Right lobe of liver (tissue), 4 donors: ENCODE measurements around the gene UVRAG.

Experiments
- POLR2A ChIP-seq: fragments of 450-650 bp; IDR thresholded peaks from one replicate; pipeline ENCODE4 v1.6.1; 2017; ENCODE audit warnings: antibody characterized with exemption, mild to moderate bottlenecking
- TF ChIP-seq, protein P1 (sequence below), 4 donors: fragments of 200-600 bp in 3 of 4; fragments of 450-650 bp in 1 of 4; IDR thresholded peaks; one replicate each; pipeline versions ENCODE4 v1.5.1 to v1.8.0; 2016 to 2022; ENCODE audit warnings: antibody characterized with exemption in 4 of 4, mild to moderate bottlenecking in 2 of 4
- donor health status: DM: no; HTN: no; CAD: no.
- donor health status: DM: no; HTN: no; CAD: no.
- donor health status: DM: no; HTN: yes; CAD: no.

DNA sequence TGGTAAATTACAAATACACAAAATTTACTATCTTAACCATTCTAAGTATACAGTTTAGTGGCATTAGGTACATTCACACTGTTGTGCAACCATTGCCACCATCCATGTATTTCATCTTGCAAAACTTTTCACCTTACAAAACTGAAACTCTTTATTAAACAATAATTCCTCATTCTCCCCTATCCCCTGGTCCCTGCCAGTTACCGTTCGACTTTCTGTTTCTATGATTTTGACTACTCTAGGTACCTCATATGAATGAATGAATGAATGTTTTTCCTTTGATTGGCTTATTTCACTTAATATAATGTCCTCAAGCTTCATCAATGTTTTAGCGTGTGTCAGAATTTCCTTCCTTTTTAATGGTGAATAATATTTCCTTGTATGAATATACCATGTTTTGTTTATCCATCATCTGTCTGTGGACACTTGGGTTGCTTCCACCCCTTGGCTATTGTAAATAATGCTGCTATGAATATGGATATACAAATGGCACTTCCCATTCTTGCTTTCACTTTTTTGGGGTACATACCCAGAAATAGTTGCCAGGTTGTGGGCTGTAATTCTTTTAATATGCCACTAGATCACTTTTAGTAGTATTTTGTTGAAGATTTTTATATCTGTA is 93.0 kb downstream of the UVRAG start:
- TF ChIP-seq, protein P1, sequence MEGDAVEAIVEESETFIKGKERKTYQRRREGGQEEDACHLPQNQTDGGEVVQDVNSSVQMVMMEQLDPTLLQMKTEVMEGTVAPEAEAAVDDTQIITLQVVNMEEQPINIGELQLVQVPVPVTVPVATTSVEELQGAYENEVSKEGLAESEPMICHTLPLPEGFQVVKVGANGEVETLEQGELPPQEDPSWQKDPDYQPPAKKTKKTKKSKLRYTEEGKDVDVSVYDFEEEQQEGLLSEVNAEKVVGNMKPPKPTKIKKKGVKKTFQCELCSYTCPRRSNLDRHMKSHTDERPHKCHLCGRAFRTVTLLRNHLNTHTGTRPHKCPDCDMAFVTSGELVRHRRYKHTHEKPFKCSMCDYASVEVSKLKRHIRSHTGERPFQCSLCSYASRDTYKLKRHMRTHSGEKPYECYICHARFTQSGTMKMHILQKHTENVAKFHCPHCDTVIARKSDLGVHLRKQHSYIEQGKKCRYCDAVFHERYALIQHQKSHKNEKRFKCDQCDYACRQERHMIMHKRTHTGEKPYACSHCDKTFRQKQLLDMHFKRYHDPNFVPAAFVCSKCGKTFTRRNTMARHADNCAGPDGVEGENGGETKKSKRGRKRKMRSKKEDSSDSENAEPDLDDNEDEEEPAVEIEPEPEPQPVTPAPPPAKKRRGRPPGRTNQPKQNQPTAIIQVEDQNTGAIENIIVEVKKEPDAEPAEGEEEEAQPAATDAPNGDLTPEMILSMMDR (IDR thresholded peaks at IDR 0.05): no peak
- TF ChIP-seq POLR2A: no peak
